ENCODE data around the gene ASCC3. TPM values are rescaled to one million over a fixed set of nuclear protein-coding genes. Genes with fewer than 3 reads are reported as not detected.

ASCC3 gene
- polyA plus RNA-seq, 1 experiment, result 56.0 TPM

- TF ChIP-seq, protein P1, sequence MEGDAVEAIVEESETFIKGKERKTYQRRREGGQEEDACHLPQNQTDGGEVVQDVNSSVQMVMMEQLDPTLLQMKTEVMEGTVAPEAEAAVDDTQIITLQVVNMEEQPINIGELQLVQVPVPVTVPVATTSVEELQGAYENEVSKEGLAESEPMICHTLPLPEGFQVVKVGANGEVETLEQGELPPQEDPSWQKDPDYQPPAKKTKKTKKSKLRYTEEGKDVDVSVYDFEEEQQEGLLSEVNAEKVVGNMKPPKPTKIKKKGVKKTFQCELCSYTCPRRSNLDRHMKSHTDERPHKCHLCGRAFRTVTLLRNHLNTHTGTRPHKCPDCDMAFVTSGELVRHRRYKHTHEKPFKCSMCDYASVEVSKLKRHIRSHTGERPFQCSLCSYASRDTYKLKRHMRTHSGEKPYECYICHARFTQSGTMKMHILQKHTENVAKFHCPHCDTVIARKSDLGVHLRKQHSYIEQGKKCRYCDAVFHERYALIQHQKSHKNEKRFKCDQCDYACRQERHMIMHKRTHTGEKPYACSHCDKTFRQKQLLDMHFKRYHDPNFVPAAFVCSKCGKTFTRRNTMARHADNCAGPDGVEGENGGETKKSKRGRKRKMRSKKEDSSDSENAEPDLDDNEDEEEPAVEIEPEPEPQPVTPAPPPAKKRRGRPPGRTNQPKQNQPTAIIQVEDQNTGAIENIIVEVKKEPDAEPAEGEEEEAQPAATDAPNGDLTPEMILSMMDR (IDR thresholded peaks at IDR 0.05; ENCODE audit: low read depth, low read length), result no peak
- CTCF ChIA-PET, result interaction anchor here (1.8 kb wide), 1 partner anchor 11 kb away, joined by 18 read pairs; no protein-coding TSS in a partner anchor
- no peaks in the 10 kb centered on the region for H3K9me3 ChIP-seq (ENCODE audit: control insufficient read depth, insufficient read depth, low read length)
- POLR2A ChIA-PET, result no interaction called here
- no peak overlapping the region for H3K4me3 ChIP-seq (ENCODE audit: low read depth, low read length)
- H3K27ac ChIP-seq (ENCODE audit: low read depth, low read length), result no peak overlapping the region
- no peak for DNase-seq (ENCODE audit: low read depth, low spot score)
- no peaks in the 10 kb centered on the region for H3K27me3 ChIP-seq (ENCODE audit: control insufficient read depth, insufficient read depth, low read length)
These were observed 149.7 kb downstream of the ASCC3 start for GRCh38 chr6:100731411-100731810.

DNA sequence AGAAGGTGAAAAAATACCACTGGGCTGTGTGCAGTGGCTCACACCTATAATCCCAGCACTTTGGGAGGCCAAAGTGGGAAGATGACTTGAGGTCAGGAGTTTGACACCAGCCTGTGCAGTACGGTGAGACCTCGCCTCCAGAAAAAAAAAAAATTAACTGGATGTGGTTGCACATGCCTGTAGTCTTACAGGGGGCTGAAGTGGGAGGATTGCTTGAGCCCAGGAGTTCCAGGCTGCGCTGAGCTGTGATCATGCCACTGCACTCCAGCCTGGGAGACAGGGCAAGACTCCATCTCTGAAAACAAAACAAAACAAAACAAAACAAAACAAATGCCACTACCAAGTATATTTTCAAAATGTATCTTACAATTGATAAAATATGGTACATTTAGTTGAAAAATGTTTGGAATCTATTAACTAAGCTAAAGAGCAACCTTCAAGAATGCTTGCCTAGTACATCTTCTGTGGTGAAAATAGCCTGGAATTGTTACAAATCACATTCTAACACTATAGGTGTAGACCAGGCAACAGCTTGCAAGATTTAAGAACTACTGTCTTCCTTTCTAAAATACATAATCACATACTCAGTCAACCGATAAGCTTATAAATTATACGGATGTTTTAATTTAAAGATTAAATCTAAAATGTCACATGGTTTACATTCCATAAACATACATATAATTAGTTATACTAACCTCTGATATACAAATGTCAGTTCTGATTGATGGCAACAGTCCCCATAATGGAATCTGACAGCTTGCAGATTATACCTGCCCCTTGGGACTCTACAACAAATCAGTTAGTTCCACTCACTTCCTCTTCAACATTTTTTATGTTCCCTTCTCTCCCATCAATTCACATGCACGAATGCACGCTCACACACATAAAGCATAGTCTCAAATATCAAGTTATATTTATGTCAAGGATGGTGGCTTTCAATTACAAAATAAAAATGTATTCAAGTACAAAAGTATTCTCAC lies 150.8 kb downstream of the ASCC3 start:
- Histone ChIP-seq H3K27ac (ENCODE audit: low read depth, low read length) (no peak overlapping the region), H3K4me3 (ENCODE audit: low read depth, low read length) (no peak overlapping the region), H3K9me3 (ENCODE audit: control insufficient read depth, insufficient read depth, low read length) (no peaks in the 10 kb centered on the region), H3K27me3 (ENCODE audit: control insufficient read depth, insufficient read depth, low read length) (no peaks in the 10 kb centered on the region)
- ChIA-PET CTCF (interaction anchor here (0.9 to 1.8 kb wide), 2 partner anchors 10 to 622 kb away, joined by 4 to 18 read pairs; no protein-coding TSS in a partner anchor), POLR2A (interaction anchor here (0.7 kb wide), 1 partner anchor 10 kb away, joined by 3 read pairs; no protein-coding TSS in a partner anchor)
- DNase-seq (ENCODE audit: low read depth, low spot score), result no peak
- TF ChIP-seq, protein P1 (IDR thresholded peaks at IDR 0.05; ENCODE audit: low read depth, low read length), result no peak

GRCh38 chr6:100726666-100727065 lies 154.5 kb downstream of the ASCC3 start:
- TF ChIP-seq, protein P1 (IDR thresholded peaks at IDR 0.05; ENCODE audit: low read depth, low read length), result no peak
- Histone ChIP-seq H3K4me3 (ENCODE audit: low read depth, low read length) (no peak overlapping the region), H3K27me3 (ENCODE audit: control insufficient read depth, insufficient read depth, low read length) (no peaks in the 10 kb centered on the region), H3K27ac (ENCODE audit: low read depth, low read length) (no peak overlapping the region), H3K9me3 (ENCODE audit: control insufficient read depth, insufficient read depth, low read length) (no peaks in the 10 kb centered on the region)
- ChIA-PET POLR2A (no interaction called here), CTCF (interaction anchor here (0.9 kb wide), 1 partner anchor 859 kb away, joined by 3 read pairs; no protein-coding TSS in a partner anchor)
- DNase-seq (ENCODE audit: low read depth, low spot score), result no peak

DNA sequence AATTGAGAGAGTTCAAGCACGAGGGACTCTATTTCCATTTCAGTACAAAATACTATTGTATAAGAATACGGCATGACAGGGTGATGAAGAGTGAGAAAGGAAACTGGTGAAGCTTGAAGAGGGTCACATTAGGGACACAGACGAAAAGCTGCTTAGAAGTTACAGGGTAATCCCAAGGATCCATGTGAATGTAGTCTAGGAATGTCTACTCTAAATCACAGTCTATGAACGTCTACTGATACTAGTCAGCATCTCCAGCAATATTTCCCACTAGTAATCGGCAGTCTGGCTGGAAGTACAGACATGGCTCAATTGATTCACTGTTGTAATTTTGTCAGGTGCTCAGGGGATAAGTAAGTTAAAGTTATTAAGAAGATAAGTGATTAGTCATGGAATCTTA lies 156.4 kb downstream of the ASCC3 start:
- no peak overlapping the region for H3K4me3 ChIP-seq (ENCODE audit: low read depth, low read length)
- TF ChIP-seq, protein P1 (IDR thresholded peaks at IDR 0.05; ENCODE audit: low read depth, low read length), result no peak
- no peak overlapping the region for H3K27ac ChIP-seq (ENCODE audit: low read depth, low read length)
- ChIA-PET POLR2A (no interaction called here), CTCF (interaction anchor here (1.3 kb wide), 1 partner anchor 608 kb away, joined by 4 read pairs; no protein-coding TSS in a partner anchor)
- no peaks in the 10 kb centered on the region for H3K27me3 ChIP-seq (ENCODE audit: control insufficient read depth, insufficient read depth, low read length)
- no peak for DNase-seq (ENCODE audit: low read depth, low spot score)
- no peaks in the 10 kb centered on the region for H3K9me3 ChIP-seq (ENCODE audit: control insufficient read depth, insufficient read depth, low read length)

GRCh38 chr6:100724222-100724621 lies 156.9 kb downstream of the ASCC3 start:
- DNase-seq (ENCODE audit: low read depth, low spot score), result no peak
- no peak overlapping the region for H3K4me3 ChIP-seq (ENCODE audit: low read depth, low read length)
- no peak overlapping the region for H3K27ac ChIP-seq (ENCODE audit: low read depth, low read length)
- ChIA-PET POLR2A (no interaction called here), CTCF (no interaction called here)
- no peaks in the 10 kb centered on the region for H3K27me3 ChIP-seq (ENCODE audit: control insufficient read depth, insufficient read depth, low read length)
- H3K9me3 ChIP-seq (ENCODE audit: control insufficient read depth, insufficient read depth, low read length), result no peaks in the 10 kb centered on the region
- TF ChIP-seq, protein P1 (IDR thresholded peaks at IDR 0.05; ENCODE audit: low read depth, low read length), result no peak
